Lung (tissue), 12 donors: ENCODE results near the gene TMEM164. TPM values are rescaled to one million over a fixed set of nuclear protein-coding genes. Genes with fewer than 3 reads are reported as not detected.

Source experiments
- ATAC-seq: fragments of 200-7000 bp; cut with Tn5 transposase; one replicate; pipeline ENCODE4 v1.9.1; 2020; ENCODE audit warnings: moderate number of reproducible peaks; ENCODE audit not compliant: insufficient read depth, low FRiP score
- DNase-seq, 3 donors: peaks; one replicate each; pipeline ENCODE4 v3.0.0-alpha.2; 2013 to 2017
- H3K27ac ChIP-seq, 2 donors: one replicate each; pipeline ENCODE4 v1.5.1; 2013; ENCODE audit warnings: mild to moderate bottlenecking in 2 of 2, moderate library complexity in 2 of 2, control low read depth in 1 of 2, inconsistent platforms in 1 of 2, low read depth in 1 of 2, low read length in 1 of 2
- H3K27me3 ChIP-seq, 3 donors: one replicate each; pipeline ENCODE4 v1.5.1; 2013; ENCODE audit warnings: low read length in 2 of 3; ENCODE audit not compliant: control insufficient read depth in 3 of 3, insufficient read depth in 3 of 3
- H3K36me3 ChIP-seq, 4 donors: one replicate each; pipeline ENCODE4 v1.5.1; 2013; ENCODE audit warnings: low read length in 4 of 4, mild to moderate bottlenecking in 1 of 4, moderate library complexity in 1 of 4; ENCODE audit not compliant: control insufficient read depth in 4 of 4, insufficient read depth in 4 of 4
- H3K4me1 ChIP-seq, 5 donors: one replicate each; pipeline ENCODE4 v1.5.1; 2013; ENCODE audit warnings: low read length in 5 of 5, mild to moderate bottlenecking in 2 of 5, moderate library complexity in 1 of 5; ENCODE audit not compliant: control insufficient read depth in 5 of 5, insufficient read depth in 5 of 5
- H3K4me3 ChIP-seq: one replicate; pipeline ENCODE4 v1.5.1; 2013; ENCODE audit warnings: mild to moderate bottlenecking, control low read depth, moderate library complexity
- H3K9ac ChIP-seq, 2 donors: one replicate each; pipeline ENCODE4 v1.5.1; 2013; ENCODE audit warnings: low read length in 2 of 2, control low read depth in 1 of 2; ENCODE audit not compliant: insufficient read depth in 1 of 2
- H3K9me3 ChIP-seq, 4 donors: one replicate each; pipeline ENCODE4 v1.5.1; 2013; ENCODE audit warnings: low read length in 3 of 4, mild to moderate bottlenecking in 1 of 4, moderate library complexity in 1 of 4; ENCODE audit not compliant: control insufficient read depth in 4 of 4, insufficient read depth in 3 of 4
- CTCF ChIP-seq: IDR thresholded peaks from 2 replicates; pipeline ENCODE4 v1.5.1; 2012; ENCODE audit warnings: mild to moderate bottlenecking; ENCODE audit errors: control extremely low read depth, extremely low read depth
- WGBS, 2 donors: extraction: QIAGEN DNeasy Blood & Tissue Kit; methylation state at CpG; one replicate each; pipeline ENCODE4 v1.1.7; 2013; 5-methylcytosine and 5-hydroxymethylcytosine counted together
- polyA plus RNA-seq, 2 donors: library from polyadenylated mRNA; stranded (reverse); fragments of 200-250 nt; gene quantifications; one replicate each; pipeline ENCODE4 v1.2.1, GENCODE V29; 2013
- total RNA-seq, 2 donors: library from RNA; depleted of rRNA in 1 of 2; stranded (reverse); fragments of >200 nt in 1 of 2; gene quantifications; one replicate each; pipeline ENCODE4 v1.2.1, GENCODE V29; 2014 to 2021
- donor health status: control.
- donor health status: control.
- donor health status: Bipolar disorder and iron deficiency.
- donor health status: healthy.
- donor health status: DM: yes; HTN: yes; CAD: no.

The TMEM164 gene
- total and polyA plus RNA-seq, 4 donors: 22.4 to 87.0 (median 38.0) TPM

- no peak for TF ChIP-seq CTCF
- H3K27ac ChIP-seq: no peak overlapping the region
- no peak overlapping the region for H3K9ac ChIP-seq
- H3K4me3 ChIP-seq: no peak overlapping the region
- ATAC-seq (no peak), DNase-seq (no peak)
- peaks cover 0 to 27% (median 12%) of the 10 kb centered on the region in 3 donors for H3K27me3 ChIP-seq
- 85 to 93% methylated on average over 1 of the region's 1 CpG for WGBS, 2 donors
- H3K36me3 ChIP-seq: no peaks in the 10 kb centered on the region
- H3K9me3 ChIP-seq: no peaks in the 10 kb centered on the region
- H3K4me1 ChIP-seq: peaks cover 0 to 2% (median 0%) of the 10 kb centered on the region in 5 donors
These were observed 128.1 kb downstream of the TMEM164 start for GRCh38 chrX:110131031-110131430.

- no peak for ATAC-seq
These were observed 129.7 kb downstream of the TMEM164 start for GRCh38 chrX:110132450-110133114.

GRCh38 chrX:110133735-110134370 is 130.9 kb downstream of the TMEM164 start:
- Histone ChIP-seq H3K9me3 (no peaks in the 10 kb centered on the region), H3K27ac (no peak overlapping the region), H3K4me3 (no peak overlapping the region), H3K9ac (no peak overlapping the region), H3K27me3 (peaks cover 0 to 16% (median 10%) of the 10 kb centered on the region in 3 donors), H3K4me1 (peaks cover 0 to 5% (median 0%) of the 10 kb centered on the region in 5 donors), H3K36me3 (peaks cover 0 to 3% (median 0%) of the 10 kb centered on the region in 4 donors)
- TF ChIP-seq CTCF: no peak
- WGBS, 2 donors: 60 to 70% methylated on average over 4 to 5 of the region's 5 CpGs
- ATAC-seq (no peak), DNase-seq (no peak)

More at GRCh38 chrX:110132450-110133114, 129.7 kb downstream of the TMEM164 start:
- Histone ChIP-seq H3K4me1 (peaks cover 0 to 1% (median 0%) of the 10 kb centered on the region in 5 donors), H3K27ac (no peak overlapping the region), H3K27me3 (peaks cover 0 to 21% (median 10%) of the 10 kb centered on the region in 3 donors), H3K9me3 (no peaks in the 10 kb centered on the region), H3K9ac (no peak overlapping the region), H3K36me3 (peaks cover 0 to 3% (median 0%) of the 10 kb centered on the region in 4 donors), H3K4me3 (no peak overlapping the region)
- no peak for TF ChIP-seq CTCF
- 92% methylated on average over 1 of the region's 1 CpG for WGBS, 2 donors
- DNase-seq: no peak
